Measurements from ENCODE around the gene CALR.

The CALR gene

DNA sequence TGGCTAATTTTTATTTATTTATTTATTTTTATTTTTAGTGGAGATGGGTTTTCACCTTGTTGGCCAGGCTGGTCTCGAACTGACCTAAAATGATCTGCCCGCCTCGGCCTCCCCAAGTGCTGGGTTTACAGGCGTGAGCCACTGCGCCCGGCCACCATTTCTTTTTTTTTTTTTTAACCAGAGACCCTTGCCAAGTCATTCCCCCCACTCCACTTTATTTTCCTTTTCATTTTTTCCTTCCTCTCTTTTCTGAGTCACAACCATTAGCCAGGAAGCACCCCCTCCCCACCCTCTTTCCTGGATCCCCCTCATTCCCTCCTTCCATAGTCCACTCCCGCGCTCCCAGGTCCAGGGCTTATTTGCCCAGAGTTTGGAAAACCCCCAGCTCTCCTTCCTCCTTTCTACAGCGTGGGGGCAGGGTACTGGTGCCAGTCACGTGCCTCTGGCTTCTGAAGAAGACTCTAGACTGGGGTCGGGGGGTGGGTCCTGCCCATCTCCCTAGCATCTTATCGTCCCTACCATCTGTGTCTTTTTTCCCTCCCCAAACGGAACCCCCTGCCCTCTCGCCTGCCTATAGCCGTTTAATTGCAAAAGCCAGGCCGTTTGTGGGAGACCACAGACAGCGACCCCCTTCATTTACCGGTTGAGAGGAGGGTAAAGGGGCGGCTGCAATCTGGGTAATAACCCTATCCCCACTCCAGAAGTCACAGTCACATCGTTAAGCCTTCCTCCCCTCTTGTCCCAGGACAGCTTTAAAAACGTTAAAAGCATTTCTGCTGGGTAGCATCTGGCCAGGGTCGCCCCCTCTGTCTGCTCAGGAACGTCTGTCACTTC is 1.1 kb upstream of the CALR start:
- Histone ChIP-seq H3K36me3 (replicated peaks; ENCODE audit: insufficient read depth, low read length) (peaks cover 19% of the 10 kb centered on the region), H3K9me3 (replicated peaks; ENCODE audit: insufficient read depth, low read length) (no peaks in the 10 kb centered on the region), H3K27ac (ENCODE audit: low read length) (peak overlapping the region; percentile 75), H3K79me2 (ENCODE audit: low read length) (peaks cover 46% of the 10 kb centered on the region), H3K4me2 (ENCODE audit: low read depth, low read length) (peak overlapping the region; percentile 77), H3F3A (ENCODE audit: insufficient read depth, low read length) (peaks cover 57% of the 10 kb centered on the region), H3K9ac (ENCODE audit: low read length) (peak overlapping the region; percentile 49), H4K20me1 (ENCODE audit: insufficient read depth, low read length) (peaks cover 15% of the 10 kb centered on the region), H3K9me2 (replicated peaks; ENCODE audit: insufficient read depth, low read length) (no peaks in the 10 kb centered on the region), H3K27me3 (replicated peaks; ENCODE audit: insufficient read depth, low read length) (no peaks in the 10 kb centered on the region), H3K4me3 (ENCODE audit: low read length) (peak overlapping the region; percentile 57), H2AFZ (ENCODE audit: low read length) (peak overlapping the region; percentile 45), H3K4me1 (ENCODE audit: low read length) (peaks cover 40% of the 10 kb centered on the region)
- peak; percentile 38 for DNase-seq
- TF ChIP-seq EZH2 (optimal IDR thresholded peaks at IDR 0.05; ENCODE audit: low read depth, low read length), result no peak
- no peak for TF ChIP-seq EZH2phosphoT487 (IDR thresholded peaks at IDR 0.05; ENCODE audit: low read length)
- no peak for TF ChIP-seq CTCF (IDR thresholded peaks at IDR 0.05; ENCODE audit: low read length)

GRCh38 chr19:12938779-12939601 is 581 bp downstream of the CALR start:
- peaks cover 15% of the 10 kb centered on the region for H4K20me1 ChIP-seq (ENCODE audit: insufficient read depth, low read length)
- H3K27me3 ChIP-seq (replicated peaks; ENCODE audit: insufficient read depth, low read length), result no peaks in the 10 kb centered on the region
- DNase-seq, result peak; percentile 64
- H3K9me3 ChIP-seq (replicated peaks; ENCODE audit: insufficient read depth, low read length), result no peaks in the 10 kb centered on the region
- H3K79me2 ChIP-seq (ENCODE audit: low read length), result peaks cover 44% of the 10 kb centered on the region
- H3K9ac ChIP-seq (ENCODE audit: low read length), result peak overlapping the region; percentile 90
- H3K4me3 ChIP-seq (ENCODE audit: low read length), result peak overlapping the region; percentile 92
- no peak overlapping the region for H2AFZ ChIP-seq (ENCODE audit: low read length)
- H3K4me1 ChIP-seq (ENCODE audit: low read length), result peaks cover 46% of the 10 kb centered on the region
- peaks cover 72% of the 10 kb centered on the region for H3F3A ChIP-seq (ENCODE audit: insufficient read depth, low read length)
- H3K36me3 ChIP-seq (replicated peaks; ENCODE audit: insufficient read depth, low read length), result peaks cover 24% of the 10 kb centered on the region
- H3K9me2 ChIP-seq (replicated peaks; ENCODE audit: insufficient read depth, low read length), result no peaks in the 10 kb centered on the region
- peak overlapping the region; percentile 66; the same call in 1 of the 2 replicates for H3K27ac ChIP-seq (ENCODE audit: low read length)
- TF ChIP-seq CTCF (IDR thresholded peaks at IDR 0.05; ENCODE audit: low read length) (peak; percentile 28), EZH2phosphoT487 (IDR thresholded peaks at IDR 0.05; ENCODE audit: low read length) (no peak)
- H3K4me2 ChIP-seq (ENCODE audit: low read depth, low read length), result peak overlapping the region; percentile 76

GRCh38 chr19:12939975-12940423 is 1.6 kb downstream of the CALR start:
- no peaks in the 10 kb centered on the region for H3K9me2 ChIP-seq (replicated peaks; ENCODE audit: insufficient read depth, low read length)
- peaks cover 44% of the 10 kb centered on the region for H3K79me2 ChIP-seq (ENCODE audit: low read length)
- peaks cover 24% of the 10 kb centered on the region for H3K36me3 ChIP-seq (replicated peaks; ENCODE audit: insufficient read depth, low read length)
- TF ChIP-seq EZH2 (optimal IDR thresholded peaks at IDR 0.05; ENCODE audit: low read depth, low read length), result no peak
- no peak for TF ChIP-seq CTCF (IDR thresholded peaks at IDR 0.05; ENCODE audit: low read length)
- TF ChIP-seq EZH2phosphoT487 (IDR thresholded peaks at IDR 0.05; ENCODE audit: low read length), result no peak
- H3K27ac ChIP-seq (ENCODE audit: low read length), result peak overlapping the region; percentile 66; the same call in 1 of the 2 replicates
- no peak overlapping the region for H2AFZ ChIP-seq (ENCODE audit: low read length)
- peak overlapping the region; percentile 92 for H3K4me3 ChIP-seq (ENCODE audit: low read length)
- no peaks in the 10 kb centered on the region for H3K27me3 ChIP-seq (replicated peaks; ENCODE audit: insufficient read depth, low read length)
- no peak for DNase-seq
- no peaks in the 10 kb centered on the region for H3K9me3 ChIP-seq (replicated peaks; ENCODE audit: insufficient read depth, low read length)
- H3K4me1 ChIP-seq (ENCODE audit: low read length), result peaks cover 46% of the 10 kb centered on the region
- H4K20me1 ChIP-seq (ENCODE audit: insufficient read depth, low read length), result peaks cover 15% of the 10 kb centered on the region
- peak overlapping the region; percentile 76 for H3K4me2 ChIP-seq (ENCODE audit: low read depth, low read length)
- H3F3A ChIP-seq (ENCODE audit: insufficient read depth, low read length), result peaks cover 82% of the 10 kb centered on the region
- H3K9ac ChIP-seq (ENCODE audit: low read length), result peak overlapping the region; percentile 90; the same call in 1 of the 2 replicates
